SK-N-SH treated with all-trans-retinoic acid at 6 μM for 48 hours (cell line): ENCODE data around the gene TROAP.

Source experiments
- ATAC-seq: fragments of 200-7000 bp; cut with Tn5 transposase; 3 replicates; pipeline ENCODE4 v1.9.1; 2020; ENCODE audit warnings: mild to moderate bottlenecking, moderate library complexity
- ARNTL ChIP-seq: fragments of 450-650 bp; formaldehyde crosslinking; IDR thresholded peaks from 2 replicates; pipeline ENCODE4 v1.5.0; 2020; ENCODE audit warnings: low read depth, mild to moderate bottlenecking, moderate library complexity, borderline replicate concordance
- CREB5 ChIP-seq: fragments of 250-450 bp; sonication (Bioruptor Pico); IDR thresholded peaks from 2 replicates; pipeline ENCODE4 v1.5.1; 2020; ENCODE audit warnings: low read depth, mild to moderate bottlenecking, moderate library complexity
- CSDC2 ChIP-seq: fragments of 250-450 bp; sonication (Bioruptor Pico); IDR thresholded peaks from 2 replicates; pipeline ENCODE4 v1.5.0; 2020; ENCODE audit warnings: mild to moderate bottlenecking, moderate library complexity
- GLIS3 ChIP-seq: fragments of 250-450 bp; sonication (Bioruptor Pico); IDR thresholded peaks from 2 replicates; pipeline ENCODE4 v1.5.0; 2020; ENCODE audit warnings: mild to moderate bottlenecking, moderate library complexity
- ISL1 ChIP-seq: fragments of 250-450 bp; sonication (Bioruptor Pico); IDR thresholded peaks from 2 replicates; pipeline ENCODE4 v2.1.2; 2022; ENCODE audit warnings: mild to moderate bottlenecking, moderate library complexity
- OSR1 ChIP-seq: fragments of 250-450 bp; sonication (Bioruptor Pico); IDR thresholded peaks from 2 replicates; pipeline ENCODE4 v1.8.0; 2022; ENCODE audit warnings: moderate library complexity, mild to moderate bottlenecking, inconsistent platforms
- POU6F1 ChIP-seq: fragments of 250-450 bp; sonication (Bioruptor Pico); IDR thresholded peaks from 2 replicates; pipeline ENCODE4 v1.8.0; 2021; ENCODE audit warnings: low read depth, mild to moderate bottlenecking, moderate library complexity, borderline replicate concordance
- PPARA ChIP-seq: fragments of 250-450 bp; sonication (Bioruptor Pico); IDR thresholded peaks from 2 replicates; pipeline ENCODE4 v1.5.0; 2020; ENCODE audit warnings: mild to moderate bottlenecking, borderline replicate concordance
- RARB ChIP-seq: fragments of 250-450 bp; sonication (Bioruptor Pico); IDR thresholded peaks from 2 replicates; pipeline ENCODE4 v1.8.0; 2021; ENCODE audit warnings: mild to moderate bottlenecking, moderate library complexity
- SNAI2 ChIP-seq: fragments of 250-450 bp; sonication (Bioruptor Pico); IDR thresholded peaks from 2 replicates; pipeline ENCODE4 v1.5.0; 2020; ENCODE audit warnings: mild to moderate bottlenecking, moderate library complexity
- TCF4 ChIP-seq: fragments of 250-450 bp; sonication (Bioruptor Pico); IDR thresholded peaks from 2 replicates; pipeline ENCODE4 v1.8.0; 2021; ENCODE audit warnings: mild to moderate bottlenecking, moderate library complexity, borderline replicate concordance
- TOX ChIP-seq: fragments of 250-450 bp; sonication (Bioruptor Pico); IDR thresholded peaks from 2 replicates; pipeline ENCODE4 v1.8.0; 2021; ENCODE audit warnings: mild to moderate bottlenecking, moderate library complexity, borderline replicate concordance
- ZC3H10 ChIP-seq: fragments of 250-450 bp; sonication (Bioruptor Pico); IDR thresholded peaks from 2 replicates; pipeline ENCODE4 v1.5.1; 2021; ENCODE audit warnings: mild to moderate bottlenecking, moderate library complexity
- ZFP30 ChIP-seq: fragments of 450-650 bp; formaldehyde crosslinking; IDR thresholded peaks from 2 replicates; pipeline ENCODE4 v1.5.0; 2022; ENCODE audit warnings: mild to moderate bottlenecking, moderate library complexity
- ZNF565 ChIP-seq: fragments of 450-650 bp; formaldehyde crosslinking; conservative IDR thresholded peaks from 2 replicates; pipeline ENCODE4 v1.5.0; 2020; ENCODE audit warnings: low read depth, mild to moderate bottlenecking, moderate library complexity
- ZNF8 ChIP-seq: fragments of 450-650 bp; formaldehyde crosslinking; IDR thresholded peaks from 2 replicates; pipeline ENCODE4 v1.5.0; 2020; ENCODE audit warnings: mild to moderate bottlenecking, moderate library complexity
- TF ChIP-seq, protein P1 (sequence below): fragments of 250-450 bp; sonication (Bioruptor Pico); IDR thresholded peaks from 2 replicates; pipeline ENCODE4 v1.8.0; 2020; ENCODE audit warnings: mild to moderate bottlenecking, moderate library complexity, borderline replicate concordance
- TF ChIP-seq, protein P2 (sequence below): fragments of 250-450 bp; sonication (Bioruptor Pico); IDR thresholded peaks from 2 replicates; pipeline ENCODE4 v1.5.1; 2021; ENCODE audit warnings: mild to moderate bottlenecking, moderate library complexity

The TROAP gene

GRCh38 chr12:49334681-49335080, 11.6 kb downstream of the TROAP start:
- no peak for ATAC-seq
- TF ChIP-seq OSR1 (CRISPR knock-in tag) (no peak), ZNF565 (CRISPR knock-in tag) (no peak)

GRCh38 chr12:49335118-49335954, 12.3 kb downstream of the TROAP start:
- no peak for ATAC-seq
- TF ChIP-seq, protein P1, sequence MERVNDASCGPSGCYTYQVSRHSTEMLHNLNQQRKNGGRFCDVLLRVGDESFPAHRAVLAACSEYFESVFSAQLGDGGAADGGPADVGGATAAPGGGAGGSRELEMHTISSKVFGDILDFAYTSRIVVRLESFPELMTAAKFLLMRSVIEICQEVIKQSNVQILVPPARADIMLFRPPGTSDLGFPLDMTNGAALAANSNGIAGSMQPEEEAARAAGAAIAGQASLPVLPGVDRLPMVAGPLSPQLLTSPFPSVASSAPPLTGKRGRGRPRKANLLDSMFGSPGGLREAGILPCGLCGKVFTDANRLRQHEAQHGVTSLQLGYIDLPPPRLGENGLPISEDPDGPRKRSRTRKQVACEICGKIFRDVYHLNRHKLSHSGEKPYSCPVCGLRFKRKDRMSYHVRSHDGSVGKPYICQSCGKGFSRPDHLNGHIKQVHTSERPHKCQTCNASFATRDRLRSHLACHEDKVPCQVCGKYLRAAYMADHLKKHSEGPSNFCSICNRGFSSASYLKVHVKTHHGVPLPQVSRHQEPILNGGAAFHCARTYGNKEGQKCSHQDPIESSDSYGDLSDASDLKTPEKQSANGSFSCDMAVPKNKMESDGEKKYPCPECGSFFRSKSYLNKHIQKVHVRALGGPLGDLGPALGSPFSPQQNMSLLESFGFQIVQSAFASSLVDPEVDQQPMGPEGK (CRISPR knock-in tag): no peak
- TF ChIP-seq, protein P2, sequence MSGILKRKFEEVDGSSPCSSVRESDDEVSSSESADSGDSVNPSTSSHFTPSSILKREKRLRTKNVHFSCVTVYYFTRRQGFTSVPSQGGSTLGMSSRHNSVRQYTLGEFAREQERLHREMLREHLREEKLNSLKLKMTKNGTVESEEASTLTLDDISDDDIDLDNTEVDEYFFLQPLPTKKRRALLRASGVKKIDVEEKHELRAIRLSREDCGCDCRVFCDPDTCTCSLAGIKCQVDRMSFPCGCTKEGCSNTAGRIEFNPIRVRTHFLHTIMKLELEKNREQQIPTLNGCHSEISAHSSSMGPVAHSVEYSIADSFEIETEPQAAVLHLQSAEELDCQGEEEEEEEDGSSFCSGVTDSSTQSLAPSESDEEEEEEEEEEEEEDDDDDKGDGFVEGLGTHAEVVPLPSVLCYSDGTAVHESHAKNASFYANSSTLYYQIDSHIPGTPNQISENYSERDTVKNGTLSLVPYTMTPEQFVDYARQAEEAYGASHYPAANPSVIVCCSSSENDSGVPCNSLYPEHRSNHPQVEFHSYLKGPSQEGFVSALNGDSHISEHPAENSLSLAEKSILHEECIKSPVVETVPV (CRISPR knock-in tag): no peak
- TF ChIP-seq ARNTL (CRISPR knock-in tag) (no peak), OSR1 (CRISPR knock-in tag) (no peak)

GRCh38 chr12:49335955-49336644, 13.0 kb downstream of the TROAP start:
- TF ChIP-seq RARB (CRISPR knock-in tag) (no peak), ZFP30 (CRISPR knock-in tag) (no peak), POU6F1 (CRISPR knock-in tag) (no peak), TCF4 (CRISPR knock-in tag) (no peak), OSR1 (CRISPR knock-in tag) (no peak), CREB5 (no peak), GLIS3 (no peak), ISL1 (CRISPR knock-in tag) (no peak), SNAI2 (CRISPR knock-in tag) (no peak), ZC3H10 (CRISPR knock-in tag) (no peak), CSDC2 (CRISPR knock-in tag) (no peak), TOX (CRISPR knock-in tag) (no peak), ZNF8 (CRISPR knock-in tag) (no peak), PPARA (no peak)
- TF ChIP-seq, protein P2 (CRISPR knock-in tag): no peak
- TF ChIP-seq, protein P1 (CRISPR knock-in tag): no peak
- TF ChIP-seq, all 23 proteins: peak for 0
- ATAC-seq: no peak
